Keratinocyte (primary cell): ENCODE measurements around the gene PCDH9. TPM values are rescaled to one million over a fixed set of nuclear protein-coding genes. Genes with fewer than 3 reads are reported as not detected.

Source experiments
- DNase-seq: peaks from one replicate; pipeline ENCODE4 v3.0.0-alpha.2; 2011; ENCODE audit warnings: low read depth, missing footprints, low spot score
- FAIRE-seq: peaks from 2 replicates; lab custom pipeline; 2011; peaks lifted over from hg19 to GRCh38; lab: Jason Lieb, UNC
- H2AFZ ChIP-seq: 2 replicates; pipeline ENCODE4 v1.6.0; 2012; ENCODE audit warnings: low read length, control low read depth, inconsistent platforms; ENCODE audit not compliant: control insufficient read depth
- H3K27ac ChIP-seq: 2 replicates; pipeline ENCODE4 v1.5.1; 2011; ENCODE audit warnings: low read length; ENCODE audit not compliant: control insufficient read depth, insufficient read depth
- H3K27me3 ChIP-seq: 3 replicates; pipeline ENCODE4 v1.6.0; 2011; ENCODE audit warnings: low read length; ENCODE audit not compliant: control insufficient read depth, insufficient read depth; ENCODE audit errors: extremely low read depth
- H3K36me3 ChIP-seq, 2 experiments: 2 replicates in 1 of 2; 3 replicates in 1 of 2; pipeline ENCODE4 v1.5.1; 2011; ENCODE audit warnings: low read length in 2 of 2, mild to moderate bottlenecking in 1 of 2; ENCODE audit not compliant: control insufficient read depth in 2 of 2, insufficient read depth in 2 of 2; ENCODE audit errors: extremely low read depth in 1 of 2
- H3K4me1 ChIP-seq: 3 replicates; pipeline ENCODE4 v1.5.1; 2011; ENCODE audit warnings: low read length; ENCODE audit not compliant: control insufficient read depth, insufficient read depth; ENCODE audit errors: extremely low read depth
- H3K4me2 ChIP-seq: 3 replicates; pipeline ENCODE4 v1.6.0; 2011; ENCODE audit warnings: low read depth, low read length; ENCODE audit not compliant: control insufficient read depth, insufficient read depth; ENCODE audit errors: extremely low read depth
- H3K4me3 ChIP-seq, 3 experiments: fragments of 200-600 bp in 1 of 3; sonication (generic) in 1 of 3; 2 replicates in 2 of 3; 3 replicates in 1 of 3; pipeline ENCODE4 v1.5.1; 2011 to 2016; ENCODE audit warnings: low read length in 3 of 3, mild to moderate bottlenecking in 3 of 3, control low read depth in 2 of 3, inconsistent platforms in 1 of 3, low read depth in 1 of 3, mixed read lengths in 1 of 3, mixed run types in 1 of 3, moderate library complexity in 1 of 3; ENCODE audit not compliant: control insufficient read depth in 2 of 3, insufficient read depth in 2 of 3; ENCODE audit errors: extremely low read depth in 1 of 3
- H3K79me2 ChIP-seq: 2 replicates; pipeline ENCODE4 v1.6.0; 2012; ENCODE audit warnings: low read length; ENCODE audit not compliant: control insufficient read depth, insufficient read depth
- H3K9ac ChIP-seq: 3 replicates; pipeline ENCODE4 v1.6.0; 2011; ENCODE audit warnings: low read length; ENCODE audit not compliant: control insufficient read depth, insufficient read depth; ENCODE audit errors: extremely low read depth
- H3K9me1 ChIP-seq: 3 replicates; pipeline ENCODE4 v1.6.0; 2011; ENCODE audit warnings: low read length; ENCODE audit not compliant: control insufficient read depth, insufficient read depth; ENCODE audit errors: extremely low read depth
- H3K9me3 ChIP-seq: 2 replicates; pipeline ENCODE4 v1.5.1; 2012; ENCODE audit warnings: low read depth, low read length; ENCODE audit not compliant: control insufficient read depth
- H4K20me1 ChIP-seq: 3 replicates; pipeline ENCODE4 v1.6.0; 2011; ENCODE audit warnings: low read length; ENCODE audit not compliant: control insufficient read depth, insufficient read depth; ENCODE audit errors: extremely low read depth
- EZH2 ChIP-seq: IDR thresholded peaks from one replicate; pipeline ENCODE4 v1.6.1; 2012; ENCODE audit warnings: inconsistent platforms, mild to moderate bottlenecking, low read length, moderate library complexity
- dilution Hi-C: fragments of 300-500 bp; cut with MboI; formaldehyde crosslinking; loops from one replicate; pipeline ENCODE4 v1.7.0; 2020; ENCODE audit warnings: low sequenced_read_pairs; ENCODE audit not compliant: extremely low pct_ligation_motif_present
- polyA plus RNA-seq, 5 experiments: library from polyadenylated mRNA; depleted of rRNA in 3 of 5; stranded (reverse) in 3 of 5; stranded (forward) in 1 of 5; unstranded in 1 of 5; fragments of >200 nt; gene quantifications; 1 replicate in 1 of 5; 2 replicates in 3 of 5; 3 replicates in 1 of 5; pipeline versions ENCODE4 v1.2.1 to v1.2.3, GENCODE V29; 2011 to 2012; ENCODE audit warnings: missing spikeins in 2 of 5, low read depth in 1 of 5, low replicate concordance in 1 of 5
- TF ChIP-seq, protein P1 (sequence below), 3 experiments: IDR thresholded peaks in 1 of 3; conservative IDR thresholded peaks in 1 of 3; optimal IDR thresholded peaks in 1 of 3; 2 replicates in 2 of 3; 3 replicates in 1 of 3; pipeline versions ENCODE3 to v1.5.1; 2011; ENCODE audit warnings: low read length in 3 of 3, mild to moderate bottlenecking in 3 of 3, moderate library complexity in 2 of 3, control low read depth in 1 of 3, inconsistent platforms in 1 of 3; ENCODE audit not compliant: insufficient read depth in 2 of 3; ENCODE audit errors: extremely low read depth in 1 of 3

PCDH9 gene
- polyA plus RNA-seq, 1 donor (not counting 4 experiments of a cell fraction or from before 2014, with no cell fraction given), result 0.21 TPM

DNA sequence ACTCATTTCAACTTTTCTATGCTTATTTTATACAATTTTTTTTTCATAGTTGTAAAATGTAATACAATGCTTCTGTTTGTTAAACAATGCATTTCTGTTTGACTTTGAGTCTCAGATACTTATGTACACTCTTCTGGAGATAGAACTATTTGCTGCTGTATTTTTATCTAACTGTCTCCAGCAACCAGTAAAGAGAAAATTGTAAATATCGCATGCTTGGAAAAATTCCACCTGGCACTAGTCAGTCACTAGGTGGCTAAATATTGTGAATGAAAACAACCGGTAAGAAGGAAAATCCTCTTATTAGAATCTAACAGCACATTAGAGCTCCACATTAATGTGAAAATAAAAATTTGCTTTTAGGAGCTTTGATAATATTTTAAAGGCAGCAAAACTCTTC lies 876.5 kb downstream of the PCDH9 start:
- dilution Hi-C loops, result no loop called here
- FAIRE-seq, result no peak
- H3K4me2 ChIP-seq, result no peak overlapping the region
- H3K9ac ChIP-seq, result no peak overlapping the region
- H3K4me1 ChIP-seq, result no peaks in the 10 kb centered on the region
- H4K20me1 ChIP-seq, result no peaks in the 10 kb centered on the region
- H3K4me3 ChIP-seq, result no peak overlapping the region
- H3K27me3 ChIP-seq, result no peaks in the 10 kb centered on the region
- H3K27ac ChIP-seq, result no peak overlapping the region
- H2AFZ ChIP-seq, result no peak overlapping the region
- H3K9me1 ChIP-seq, result no peaks in the 10 kb centered on the region
- no peaks in the 10 kb centered on the region for H3K9me3 ChIP-seq
- no peaks in the 10 kb centered on the region for H3K36me3 ChIP-seq
- DNase-seq, result no peak
- TF ChIP-seq, protein P1, sequence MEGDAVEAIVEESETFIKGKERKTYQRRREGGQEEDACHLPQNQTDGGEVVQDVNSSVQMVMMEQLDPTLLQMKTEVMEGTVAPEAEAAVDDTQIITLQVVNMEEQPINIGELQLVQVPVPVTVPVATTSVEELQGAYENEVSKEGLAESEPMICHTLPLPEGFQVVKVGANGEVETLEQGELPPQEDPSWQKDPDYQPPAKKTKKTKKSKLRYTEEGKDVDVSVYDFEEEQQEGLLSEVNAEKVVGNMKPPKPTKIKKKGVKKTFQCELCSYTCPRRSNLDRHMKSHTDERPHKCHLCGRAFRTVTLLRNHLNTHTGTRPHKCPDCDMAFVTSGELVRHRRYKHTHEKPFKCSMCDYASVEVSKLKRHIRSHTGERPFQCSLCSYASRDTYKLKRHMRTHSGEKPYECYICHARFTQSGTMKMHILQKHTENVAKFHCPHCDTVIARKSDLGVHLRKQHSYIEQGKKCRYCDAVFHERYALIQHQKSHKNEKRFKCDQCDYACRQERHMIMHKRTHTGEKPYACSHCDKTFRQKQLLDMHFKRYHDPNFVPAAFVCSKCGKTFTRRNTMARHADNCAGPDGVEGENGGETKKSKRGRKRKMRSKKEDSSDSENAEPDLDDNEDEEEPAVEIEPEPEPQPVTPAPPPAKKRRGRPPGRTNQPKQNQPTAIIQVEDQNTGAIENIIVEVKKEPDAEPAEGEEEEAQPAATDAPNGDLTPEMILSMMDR (optimal IDR thresholded peaks at IDR 0.05 in 1 of 3, IDR thresholded peaks at IDR 0.05 in 1 of 3, conservative IDR thresholded peaks at IDR 0.05 in 1 of 3; ENCODE audit: extremely low read depth in 1 of 3, insufficient read depth in 2 of 3, low read length in 3 of 3), result no peak
- no peak for TF ChIP-seq EZH2
- H3K79me2 ChIP-seq, result no peaks in the 10 kb centered on the region

DNA sequence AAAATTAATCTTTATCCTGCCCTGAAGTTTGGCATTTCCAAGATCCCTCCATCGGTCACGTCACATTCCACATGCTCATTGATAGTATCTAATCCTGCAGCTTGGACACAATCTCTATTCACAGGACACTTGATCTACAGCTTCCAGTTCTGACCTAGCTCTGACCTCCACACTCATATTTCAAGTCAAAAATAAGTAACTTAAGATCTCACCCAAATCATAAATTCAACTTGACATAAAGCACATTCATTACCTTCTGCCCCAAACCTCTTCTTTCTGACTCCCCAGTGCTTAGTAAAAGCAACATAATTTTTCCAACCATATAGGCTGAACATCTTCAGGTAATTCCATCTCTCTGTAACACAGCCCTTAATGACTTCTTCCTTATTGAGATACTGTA lies 880.2 kb downstream of the PCDH9 start:
- no peaks in the 10 kb centered on the region for H4K20me1 ChIP-seq
- DNase-seq (no peak), FAIRE-seq (no peak)
- no peaks in the 10 kb centered on the region for H3K27me3 ChIP-seq
- no peak overlapping the region for H3K9ac ChIP-seq
- H3K79me2 ChIP-seq, result no peaks in the 10 kb centered on the region
- dilution Hi-C loops, result no loop called here
- H3K9me1 ChIP-seq, result no peaks in the 10 kb centered on the region
- H3K36me3 ChIP-seq, result no peaks in the 10 kb centered on the region
- no peaks in the 10 kb centered on the region for H3K9me3 ChIP-seq
- no peak overlapping the region for H3K27ac ChIP-seq
- TF ChIP-seq EZH2, result no peak
- TF ChIP-seq, protein P1 (optimal IDR thresholded peaks at IDR 0.05 in 1 of 3, IDR thresholded peaks at IDR 0.05 in 1 of 3, conservative IDR thresholded peaks at IDR 0.05 in 1 of 3; ENCODE audit: extremely low read depth in 1 of 3, insufficient read depth in 2 of 3, low read length in 3 of 3), result no peak
- no peak overlapping the region for H3K4me3 ChIP-seq
- no peak overlapping the region for H2AFZ ChIP-seq
- no peak overlapping the region for H3K4me2 ChIP-seq
- no peaks in the 10 kb centered on the region for H3K4me1 ChIP-seq
